Hepatocyte (in vitro differentiated cells): ENCODE results near the gene GNG12. TPM values are rescaled to one million over a fixed set of nuclear protein-coding genes. Genes with fewer than 3 reads are reported as not detected.

Experiments
- DNase-seq: peaks from one replicate; pipeline ENCODE4 v3.0.0-alpha.2; 2016; ENCODE audit warnings: low spot score
- H2AFZ ChIP-seq: fragments of 200-600 bp; sonication (generic); 2 replicates; pipeline ENCODE4 v1.6.0; 2016; ENCODE audit warnings: antibody characterized with exemption, mild to moderate bottlenecking
- H3K27ac ChIP-seq: fragments of 200-600 bp; sonication (generic); 2 replicates; pipeline ENCODE4 v1.5.1; 2016; ENCODE audit warnings: mild to moderate bottlenecking
- H3K27me3 ChIP-seq: fragments of 200-600 bp; sonication (generic); 2 replicates; pipeline ENCODE4 v1.6.1; 2016
- H3K36me3 ChIP-seq: fragments of 200-600 bp; sonication (generic); replicated peaks from 2 replicates; pipeline ENCODE4 v1.5.1; 2016; ENCODE audit warnings: low read depth; ENCODE audit not compliant: insufficient read depth
- H3K4me1 ChIP-seq: fragments of 200-600 bp; sonication (generic); 2 replicates; pipeline ENCODE4 v1.5.1; 2016; ENCODE audit warnings: mild to moderate bottlenecking, moderate library complexity; ENCODE audit not compliant: insufficient read depth
- H3K4me2 ChIP-seq: fragments of 200-600 bp; sonication (generic); 2 replicates; pipeline ENCODE4 v1.6.0; 2016
- H3K4me3 ChIP-seq: fragments of 200-600 bp; sonication (generic); 2 replicates; pipeline ENCODE4 v1.5.1; 2016; ENCODE audit warnings: mild to moderate bottlenecking
- H3K79me2 ChIP-seq: fragments of 200-600 bp; sonication (generic); 2 replicates; pipeline ENCODE4 v1.6.0; 2017; ENCODE audit warnings: mild to moderate bottlenecking
- H3K9me2 ChIP-seq: fragments of 200-600 bp; sonication (generic); replicated peaks from 2 replicates; pipeline ENCODE4 v1.6.0; 2017; ENCODE audit warnings: mild to moderate bottlenecking; ENCODE audit not compliant: insufficient read depth
- H3K9me3 ChIP-seq: fragments of 200-600 bp; sonication (generic); 2 replicates; pipeline ENCODE4 v1.5.1; 2016; ENCODE audit warnings: low read depth, mild to moderate bottlenecking
- H4K20me1 ChIP-seq: fragments of 200-600 bp; sonication (generic); 2 replicates; pipeline ENCODE4 v1.6.0; 2016; ENCODE audit warnings: mild to moderate bottlenecking; ENCODE audit not compliant: insufficient read depth, poor library complexity, severe bottlenecking
- EZH2 ChIP-seq: fragments of 200-600 bp; sonication (generic); IDR thresholded peaks from 2 replicates; pipeline ENCODE4 v1.6.1; 2016; ENCODE audit warnings: antibody characterized with exemption, mild to moderate bottlenecking, borderline replicate concordance
- EZH2phosphoT487 ChIP-seq: fragments of 200-600 bp; sonication (generic); IDR thresholded peaks from one replicate; pipeline ENCODE4 v1.6.1; 2018; ENCODE audit warnings: antibody characterized with exemption, mild to moderate bottlenecking, low read depth, moderate library complexity; ENCODE audit not compliant: unreplicated experiment, severe bottlenecking
- WGBS: methylation state at CpG from one replicate; pipeline ENCODE4 v1.1.6; 2016; ENCODE audit warnings: low lambda C conversion rate; ENCODE audit errors: missing lambda C conversion rate; 5-methylcytosine and 5-hydroxymethylcytosine counted together
- polyA plus RNA-seq: library from polyadenylated mRNA; unstranded; fragments of >200 nt; fragmentation: Nextera tagmentation; extraction: Ambion mirVana; gene quantifications from 2 replicates; pipeline ENCODE4 v1.2.1, GENCODE V29; 2016
- total RNA-seq: library from RNA; depleted of rRNA; stranded (reverse); fragments of >200 nt; gene quantifications from 2 replicates; pipeline ENCODE4 v1.2.3, GENCODE V29; 2014
- TF ChIP-seq, protein P1 (sequence below): fragments of 200-600 bp; sonication (generic); IDR thresholded peaks from 2 replicates; pipeline ENCODE4 v1.5.1; 2016; ENCODE audit warnings: antibody characterized with exemption, mild to moderate bottlenecking; ENCODE audit not compliant: poor library complexity

The GNG12 gene
- total and polyA plus RNA-seq, 2 experiments from 2014 or later: 49.6 to 108 TPM

GRCh38 chr1:67726224-67726623 is 107.0 kb downstream of the GNG12 start:
- Histone ChIP-seq H3K9me2 (no peaks in the 10 kb centered on the region), H3K27me3 (no peaks in the 10 kb centered on the region), H4K20me1 (no peaks in the 10 kb centered on the region), H3K4me2 (no peak overlapping the region), H3K9me3 (no peaks in the 10 kb centered on the region), H3K36me3 (no peaks in the 10 kb centered on the region), H3K4me3 (no peak overlapping the region), H3K79me2 (peaks cover 13% of the 10 kb centered on the region), H3K27ac (no peak overlapping the region), H2AFZ (no peak overlapping the region), H3K4me1 (peaks cover 14% of the 10 kb centered on the region)
- TF ChIP-seq, protein P1, sequence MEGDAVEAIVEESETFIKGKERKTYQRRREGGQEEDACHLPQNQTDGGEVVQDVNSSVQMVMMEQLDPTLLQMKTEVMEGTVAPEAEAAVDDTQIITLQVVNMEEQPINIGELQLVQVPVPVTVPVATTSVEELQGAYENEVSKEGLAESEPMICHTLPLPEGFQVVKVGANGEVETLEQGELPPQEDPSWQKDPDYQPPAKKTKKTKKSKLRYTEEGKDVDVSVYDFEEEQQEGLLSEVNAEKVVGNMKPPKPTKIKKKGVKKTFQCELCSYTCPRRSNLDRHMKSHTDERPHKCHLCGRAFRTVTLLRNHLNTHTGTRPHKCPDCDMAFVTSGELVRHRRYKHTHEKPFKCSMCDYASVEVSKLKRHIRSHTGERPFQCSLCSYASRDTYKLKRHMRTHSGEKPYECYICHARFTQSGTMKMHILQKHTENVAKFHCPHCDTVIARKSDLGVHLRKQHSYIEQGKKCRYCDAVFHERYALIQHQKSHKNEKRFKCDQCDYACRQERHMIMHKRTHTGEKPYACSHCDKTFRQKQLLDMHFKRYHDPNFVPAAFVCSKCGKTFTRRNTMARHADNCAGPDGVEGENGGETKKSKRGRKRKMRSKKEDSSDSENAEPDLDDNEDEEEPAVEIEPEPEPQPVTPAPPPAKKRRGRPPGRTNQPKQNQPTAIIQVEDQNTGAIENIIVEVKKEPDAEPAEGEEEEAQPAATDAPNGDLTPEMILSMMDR: no peak
- TF ChIP-seq EZH2phosphoT487 (no peak), EZH2 (no peak)
- DNase-seq: no peak

GRCh38 chr1:67724928-67725560 is 108.2 kb downstream of the GNG12 start:
- Histone ChIP-seq H3K9me2 (no peaks in the 10 kb centered on the region), H3K4me3 (no peak overlapping the region), H3K4me1 (peaks cover 14% of the 10 kb centered on the region), H3K79me2 (peaks cover 14% of the 10 kb centered on the region), H4K20me1 (no peaks in the 10 kb centered on the region), H2AFZ (no peak overlapping the region), H3K4me2 (no peak overlapping the region), H3K27me3 (no peaks in the 10 kb centered on the region), H3K27ac (peak overlapping the region; percentile 64), H3K36me3 (no peaks in the 10 kb centered on the region), H3K9me3 (no peaks in the 10 kb centered on the region)
- TF ChIP-seq, protein P1: no peak
- DNase-seq: no peak
- 84% methylated on average over 3 of the region's 3 CpGs for WGBS

DNA sequence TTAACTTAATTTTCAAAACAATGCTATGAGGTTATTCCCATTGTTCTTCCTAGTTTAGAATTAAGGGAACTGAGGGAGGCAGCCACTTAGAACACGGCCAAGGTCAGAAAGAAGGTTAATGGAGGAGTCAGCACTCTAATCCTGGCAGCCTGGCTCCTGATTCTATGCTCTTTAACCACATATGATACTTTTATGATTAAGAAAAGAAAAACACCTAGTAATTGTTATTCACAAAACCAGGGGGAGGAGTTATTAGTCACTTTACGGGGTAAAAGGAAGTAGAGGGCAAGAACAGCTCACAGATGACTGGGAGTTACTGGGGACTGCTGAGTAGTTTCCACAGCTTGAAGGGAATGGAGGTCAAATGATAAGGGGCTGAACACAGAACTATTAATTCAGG is 109.6 kb downstream of the GNG12 start:
- Histone ChIP-seq H3K4me2 (no peak overlapping the region), H3K9me2 (no peaks in the 10 kb centered on the region), H3K27ac (peak overlapping the region; percentile 67), H3K27me3 (no peaks in the 10 kb centered on the region), H3K4me1 (peaks cover 14% of the 10 kb centered on the region), H3K9me3 (no peaks in the 10 kb centered on the region), H2AFZ (no peak overlapping the region), H3K4me3 (no peak overlapping the region), H3K79me2 (peaks cover 24% of the 10 kb centered on the region), H4K20me1 (no peaks in the 10 kb centered on the region), H3K36me3 (no peaks in the 10 kb centered on the region)
- WGBS: 70% methylated on average over 2 of the region's 2 CpGs
- DNase-seq: no peak
- no peak for TF ChIP-seq EZH2phosphoT487
- no peak for TF ChIP-seq EZH2
- TF ChIP-seq, protein P1: no peak

DNA sequence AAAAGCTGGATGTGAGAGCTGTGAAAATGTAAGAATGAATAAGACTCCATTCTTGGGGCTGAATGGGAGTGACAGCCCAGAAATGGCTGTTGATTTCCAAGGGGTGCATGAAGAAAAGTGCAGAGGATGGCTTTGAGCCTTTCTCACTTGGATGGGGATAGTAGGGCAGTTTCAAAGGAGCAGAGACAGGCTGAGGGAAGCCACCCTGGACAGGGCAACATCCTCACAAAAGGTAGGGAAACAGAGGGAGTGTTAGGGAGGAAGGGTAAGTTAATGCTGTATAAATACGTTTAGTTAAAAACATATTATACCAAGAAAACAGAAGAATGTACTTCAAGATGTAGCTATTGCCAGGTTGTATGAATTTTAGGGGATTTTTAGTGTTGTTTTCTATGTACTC is 110.1 kb downstream of the GNG12 start:
- peak overlapping the region; percentile 21 for H3K27ac ChIP-seq
- H3K4me1 ChIP-seq: peaks cover 14% of the 10 kb centered on the region
- no peak for TF ChIP-seq EZH2phosphoT487
- TF ChIP-seq, protein P1: no peak

More for the DNA sequence above, 110.1 kb downstream of the GNG12 start:
- Histone ChIP-seq H2AFZ (no peak overlapping the region), H3K36me3 (no peaks in the 10 kb centered on the region), H3K4me2 (no peak overlapping the region), H3K9me3 (no peaks in the 10 kb centered on the region), H3K9me2 (no peaks in the 10 kb centered on the region), H3K27me3 (no peaks in the 10 kb centered on the region), H4K20me1 (no peaks in the 10 kb centered on the region), H3K4me3 (no peak overlapping the region), H3K79me2 (peaks cover 24% of the 10 kb centered on the region)
- no peak for DNase-seq
- 79% methylated on average over 1 of the region's 1 CpG for WGBS
